GM12878 (cell line): ENCODE results near the gene FOLR2. TPM values are rescaled to one million over a fixed set of nuclear protein-coding genes. Genes with fewer than 3 reads are reported as not detected.

Experiments used
- ATAC-seq: fragments of 200-7000 bp; cut with Tn5 transposase; 3 replicates; pipeline ENCODE4 v1.9.1; 2020; ENCODE audit warnings: mild to moderate bottlenecking, moderate library complexity
- BruUV-seq: library from RNA; stranded (reverse); fragments of 400-500 nt; replicated peaks from 2 replicates; lab custom pipeline; 2021; lab: Mats Ljungman, UMichigan
- CTCF ChIA-PET: fragments of 300-600 bp; sonication (Branson Sonifier 250); formaldehyde crosslinking; extraction: SDS; loops from one replicate; lab custom pipeline; 2021; ENCODE audit warnings: inconsistent platforms; lab: Yijun Ruan, JAX
- POLR2A ChIA-PET: fragments of 350-600 bp; formaldehyde crosslinking; extraction: SDS; loops from one replicate; lab custom pipeline; 2021; ENCODE audit warnings: inconsistent platforms; lab: Charles Lee
- RAD21 ChIA-PET: fragments of 300-600 bp; sonication (Branson Sonifier 250); formaldehyde crosslinking; loops from one replicate; lab custom pipeline; 2023; ENCODE audit warnings: antibody characterized with exemption; ENCODE audit not compliant: unreplicated experiment; lab: Charles Lee
- SMC1A ChIA-PET: fragments of 300-600 bp; sonication (Branson Sonifier 250); formaldehyde crosslinking; loops from one replicate; lab custom pipeline; 2023; ENCODE audit not compliant: unreplicated experiment, uncharacterized antibody; lab: Charles Lee
- DNase-seq: peaks from one replicate; pipeline ENCODE4 v3.0.0-alpha.2; 2011; ENCODE audit warnings: low read depth, low spot score
- FAIRE-seq: peaks from 3 replicates; lab custom pipeline; 2011; peaks lifted over from hg19 to GRCh38; lab: Jason Lieb, UNC
- H2AFZ ChIP-seq: 2 replicates; pipeline ENCODE4 v1.6.0; 2011; ENCODE audit warnings: low read depth, low read length, control low read depth; ENCODE audit not compliant: control insufficient read depth
- H3K27ac ChIP-seq: 2 replicates; pipeline ENCODE4 v1.5.1; 2011; ENCODE audit warnings: control low read depth; ENCODE audit not compliant: control insufficient read depth, insufficient read depth
- H3K27me3 ChIP-seq, 2 experiments: replicated peaks in 1 of 2; 2 replicates each; pipeline versions ENCODE4 v1.6.0 to v1.6.1; 2011; ENCODE audit warnings: low read length in 1 of 2; ENCODE audit not compliant: control insufficient read depth in 2 of 2, insufficient read depth in 2 of 2
- H3K36me3 ChIP-seq, 2 experiments: 2 replicates each; pipeline ENCODE4 v1.5.1; 2011; ENCODE audit warnings: low read length in 1 of 2; ENCODE audit not compliant: control insufficient read depth in 2 of 2, insufficient read depth in 2 of 2
- H3K4me1 ChIP-seq: 2 replicates; pipeline ENCODE4 v1.6.1; 2011; ENCODE audit warnings: mild to moderate bottlenecking, low read length, moderate library complexity, mixed read lengths; ENCODE audit not compliant: control insufficient read depth, insufficient read depth
- H3K4me2 ChIP-seq: 2 replicates; pipeline ENCODE4 v1.6.0; 2011; ENCODE audit warnings: control low read depth; ENCODE audit not compliant: control insufficient read depth, insufficient read depth
- H3K4me3 ChIP-seq: fragments of 200-600 bp; sonication (generic); 2 replicates; pipeline ENCODE4 v1.5.1; 2016
- H3K79me2 ChIP-seq: 2 replicates; pipeline ENCODE4 v1.6.0; 2011; ENCODE audit warnings: low read length; ENCODE audit not compliant: control insufficient read depth, insufficient read depth
- H3K9ac ChIP-seq: 2 replicates; pipeline ENCODE4 v1.8.0; 2011; ENCODE audit warnings: low read length, control low read depth, mixed read lengths; ENCODE audit not compliant: control insufficient read depth, insufficient read depth
- H3K9me3 ChIP-seq: replicated peaks from 3 replicates; pipeline ENCODE4 v1.5.1; 2011; ENCODE audit warnings: mild to moderate bottlenecking, low read length; ENCODE audit not compliant: control insufficient read depth, insufficient read depth
- H4K20me1 ChIP-seq: 2 replicates; pipeline ENCODE4 v1.6.0; 2011; ENCODE audit not compliant: control insufficient read depth, insufficient read depth
- BHLHE40 ChIP-seq, 2 experiments: fragments of 450-650 bp in 1 of 2; IDR thresholded peaks; 2 replicates each; pipeline ENCODE4 v1.6.1; 2011 to 2017; ENCODE audit warnings: low read depth in 2 of 2, borderline replicate concordance in 1 of 2, improper control_type of control experiment in 1 of 2, low read length in 1 of 2, mild to moderate bottlenecking in 1 of 2
- BMI1 ChIP-seq: fragments of 450-650 bp; IDR thresholded peaks from 2 replicates; pipeline ENCODE4 v1.6.1; 2016; ENCODE audit warnings: mild to moderate bottlenecking, moderate library complexity, borderline replicate concordance
- GABPA ChIP-seq: IDR thresholded peaks from 2 replicates; pipeline ENCODE4 v1.6.1; 2014; ENCODE audit warnings: antibody characterized with exemption, low read depth, mild to moderate bottlenecking, inconsistent platforms
- HDGF ChIP-seq: fragments of 450-650 bp; IDR thresholded peaks from 2 replicates; pipeline ENCODE4 v1.6.1; 2016; ENCODE audit warnings: antibody characterized with exemption
- IRF5 ChIP-seq: fragments of 450-650 bp; IDR thresholded peaks from 2 replicates; pipeline ENCODE4 v1.6.1; 2017; ENCODE audit warnings: borderline replicate concordance
- NFYB ChIP-seq: IDR thresholded peaks from 2 replicates; pipeline ENCODE4 v1.6.1; 2011; ENCODE audit warnings: low read depth, mild to moderate bottlenecking, low read length, improper control_type of control experiment, moderate library complexity; ENCODE audit not compliant: insufficient read depth
- PAX8 ChIP-seq: fragments of 450-650 bp; IDR thresholded peaks from 2 replicates; pipeline ENCODE4 v1.6.1; 2017; ENCODE audit warnings: mild to moderate bottlenecking, moderate library complexity
- POLR2AphosphoS5 ChIP-seq: IDR thresholded peaks from 2 replicates; pipeline ENCODE4 v1.6.1; 2011; ENCODE audit warnings: mild to moderate bottlenecking, low read length, inconsistent platforms
- RBBP5 ChIP-seq: fragments of 200-600 bp; sonication (generic); conservative IDR thresholded peaks from 2 replicates; pipeline ENCODE4 v1.6.1; 2016
- RELB ChIP-seq: fragments of 450-650 bp; IDR thresholded peaks from 2 replicates; pipeline ENCODE4 v1.6.1; 2017; ENCODE audit warnings: low read depth, mild to moderate bottlenecking, moderate library complexity
- TCF7 ChIP-seq: IDR thresholded peaks from 2 replicates; pipeline ENCODE4 v1.6.1; 2014; ENCODE audit warnings: antibody characterized with exemption, borderline replicate concordance
- ZBED1 ChIP-seq: IDR thresholded peaks from 2 replicates; pipeline ENCODE4 v1.6.1; 2016; ENCODE audit warnings: borderline replicate concordance
- ZNF207 ChIP-seq: fragments of 450-650 bp; IDR thresholded peaks from 2 replicates; pipeline ENCODE4 v1.6.1; 2014; ENCODE audit warnings: antibody characterized with exemption, mild to moderate bottlenecking, borderline replicate concordance
- ZNF24 ChIP-seq: fragments of 450-650 bp; IDR thresholded peaks from 2 replicates; pipeline ENCODE4 v1.6.1; 2017; ENCODE audit warnings: antibody characterized with exemption, mild to moderate bottlenecking
- WGBS: methylation state at CpG from one replicate; pipeline ENCODE4 v1.1.6; 2016; ENCODE audit warnings: low lambda C conversion rate; ENCODE audit not compliant: insufficient replicate concordance, insufficient coverage; ENCODE audit errors: missing lambda C conversion rate; 5-methylcytosine and 5-hydroxymethylcytosine counted together
- in situ Hi-C: fragments of 300-500 bp; cut with MboI; formaldehyde crosslinking; loops from 9 replicates; pipeline ENCODE4 v1.14.3; 2018; ENCODE audit warnings: mixed read lengths
- intact Hi-C: fragments of 100-400 bp; cut with micrococcal nuclease; formaldehyde crosslinking; loops from one replicate; pipeline ENCODE4 v1.14.2; 2022; ENCODE audit not compliant: unreplicated experiment
- polyA plus RNA-seq, 11 experiments: library from polyadenylated mRNA; depleted of rRNA in 4 of 11; unstranded in 6 of 11; stranded (reverse) in 5 of 11; fragments of >200 nt; fragmentation: Nextera tagmentation in 4 of 11; fragmentation: Illumina TruSeq in 1 of 11; extraction: Ambion mirVana in 4 of 11; extraction: Trizol in 1 of 11; gene quantifications; 1 replicate in 1 of 11; 2 replicates in 10 of 11; pipeline versions ENCODE4 v1.2.1 to v1.2.3, GENCODE V29; 2011 to 2016; ENCODE audit warnings: inconsistent platforms in 2 of 11, missing spikeins in 2 of 11, low read depth in 1 of 11
- total RNA-seq, 4 experiments: library from RNA; depleted of rRNA in 3 of 4; stranded (reverse); fragments of >200 nt in 3 of 4; fragmentation: Illumina TruSeq in 1 of 4; extraction: Trizol in 1 of 4; gene quantifications; 2 replicates each; pipeline versions ENCODE4 v1.2.1 to v1.2.3, GENCODE V29; 2013 to 2021

The FOLR2 gene
- total and polyA plus RNA-seq, 10 of the 15 experiments (the other 5 are each of a cell fraction or from before 2014, with no cell fraction given): 0.10 to 11.1 (median 1.9) TPM

- Histone ChIP-seq H3K4me1 (peaks cover 4% of the 10 kb centered on the region), H3K27me3 (peaks cover 5 to 11% of the 10 kb centered on the region in 2 experiments; a peak in 3 of 4 replicates), H2AFZ (no peak overlapping the region), H3K9me3 (no peaks in the 10 kb centered on the region), H3K4me3 (no peak overlapping the region), H3K4me2 (no peak overlapping the region), H4K20me1 (no peaks in the 10 kb centered on the region; the same call in 1 of the 2 replicates), H3K36me3 (peaks cover 5 to 11% of the 10 kb centered on the region in 2 experiments; a peak in 3 of 4 replicates), H3K79me2 (no peaks in the 10 kb centered on the region), H3K27ac (no peak overlapping the region), H3K9ac (no peak overlapping the region)
- ATAC-seq: no peak
- in situ Hi-C loops (no loop called here), intact Hi-C loops (loop anchor here (5.0 kb wide), 1 partner anchor 175 kb away; no protein-coding TSS in a partner anchor)
- no peak for TF ChIP-seq ZBED1
- TF ChIP-seq BHLHE40 (IDR thresholded peaks at IDR 0.05; ENCODE audit: borderline replicate concordance in 1 of 2, low read depth in 2 of 2, low read length in 1 of 2): no peak
- no peak for TF ChIP-seq TCF7
- no peak for TF ChIP-seq GABPA
- no peak for TF ChIP-seq PAX8
- no peak for TF ChIP-seq HDGF
- TF ChIP-seq ZNF207: no peak
- no peak for TF ChIP-seq NFYB
- no peak for TF ChIP-seq RBBP5
- TF ChIP-seq POLR2AphosphoS5: no peak
- TF ChIP-seq IRF5: no peak
- TF ChIP-seq BMI1: no peak
- TF ChIP-seq RELB: no peak
- TF ChIP-seq ZNF24: no peak
- ChIA-PET CTCF (interaction anchor here (0.5 to 2.0 kb wide), 15 partner anchors 10 to 212 kb away, joined by 3 to 9 read pairs (median 5); partner anchors contain the start of gene CLPB), POLR2A (no interaction called here), SMC1A (interaction anchor here (0.7 to 1.6 kb wide), 6 partner anchors 12 to 177 kb away, joined by 3 to 8 read pairs (median 6); partner anchors contain the start of gene INPPL1), RAD21 (interaction anchor here (0.6 to 2.0 kb wide), 5 partner anchors 12 to 208 kb away, joined by 3 to 6 read pairs (median 3); partner anchors contain the start of gene INPPL1)
- WGBS: 89% methylated on average over 22 of the region's 22 CpGs
- no TSS peak for BruUV-seq
- FAIRE-seq: no peak
- DNase-seq: no peak
Measured at GRCh38 chr11:72237112-72237931, 20.7 kb downstream of the FOLR2 start.
